Calu3 (cell line): ENCODE measurements around the gene CAVIN3. TPM values are rescaled to one million over a fixed set of nuclear protein-coding genes. Genes with fewer than 3 reads are reported as not detected.
A peak's percentile ranks its signal among the peaks of the same experiment; 100 is the strongest.

Source experiments
- Bru-seq: library from RNA; stranded (reverse); fragments of 400-500 nt; gene quantifications from one replicate; lab custom pipeline; 2021; lab: Mats Ljungman, UMichigan
- BruChase-seq, 2 experiments: library from RNA; stranded (reverse); fragments of 400-500 nt; gene quantifications; one replicate each; lab custom pipeline; 2021; lab: Mats Ljungman, UMichigan
- BruUV-seq: library from RNA; stranded (reverse); fragments of 400-500 nt; replicated peaks from 2 replicates; lab custom pipeline; 2021; lab: Mats Ljungman, UMichigan
- CTCF ChIA-PET: fragments of 300-600 bp; sonication (Branson Sonifier 250); formaldehyde crosslinking; loops from one replicate; lab custom pipeline; 2022; ENCODE audit warnings: antibody characterized with exemption; lab: Charles Lee
- DNase-seq: peaks from one replicate; pipeline ENCODE4 v3.0.0; 2022
- H3K27ac Mint-ChIP-seq: one replicate; pipeline ENCODE4 v1.8.0; 2022; ENCODE audit warnings: mixed read lengths; ENCODE audit not compliant: unreplicated experiment
- H3K27me3 Mint-ChIP-seq: one replicate; pipeline ENCODE4 v1.8.0; 2022; ENCODE audit warnings: mixed read lengths; ENCODE audit not compliant: unreplicated experiment
- H3K36me3 Mint-ChIP-seq: one replicate; pipeline ENCODE4 v1.8.0; 2022; ENCODE audit warnings: mild to moderate bottlenecking, moderate library complexity, mixed read lengths; ENCODE audit not compliant: insufficient read depth, unreplicated experiment
- H3K4me1 Mint-ChIP-seq: one replicate; pipeline ENCODE4 v1.8.0; 2022; ENCODE audit warnings: mild to moderate bottlenecking, low read depth, mixed read lengths; ENCODE audit not compliant: unreplicated experiment
- H3K4me3 Mint-ChIP-seq: one replicate; pipeline ENCODE4 v1.8.0; 2022; ENCODE audit warnings: mild to moderate bottlenecking, low read depth, moderate library complexity, mixed read lengths; ENCODE audit not compliant: unreplicated experiment
- H3K9me3 Mint-ChIP-seq: one replicate; pipeline ENCODE4 v1.8.0; 2022; ENCODE audit warnings: low read depth, mixed read lengths; ENCODE audit not compliant: unreplicated experiment
- intact Hi-C: fragments of 100-400 bp; cut with micrococcal nuclease; formaldehyde crosslinking; loops from one replicate; pipeline ENCODE4 v1.10.0; 2022; ENCODE audit not compliant: unreplicated experiment
- long read RNA-seq: library from polyadenylated mRNA; stranded (forward); transcript quantifications from one replicate; pipeline ENCODE4 v2.0.0, GENCODE V29; 2022
- total RNA-seq: library from RNA; stranded (reverse); gene quantifications from 2 replicates; pipeline ENCODE4 v1.2.3, GENCODE V29; 2022
- TF ChIP-seq, protein P1 (sequence below): fragments of 200-600 bp; IDR thresholded peaks from one replicate; pipeline ENCODE4 v1.8.0; 2022; ENCODE audit warnings: antibody characterized with exemption; ENCODE audit not compliant: unreplicated experiment

Gene CAVIN3, protein sequence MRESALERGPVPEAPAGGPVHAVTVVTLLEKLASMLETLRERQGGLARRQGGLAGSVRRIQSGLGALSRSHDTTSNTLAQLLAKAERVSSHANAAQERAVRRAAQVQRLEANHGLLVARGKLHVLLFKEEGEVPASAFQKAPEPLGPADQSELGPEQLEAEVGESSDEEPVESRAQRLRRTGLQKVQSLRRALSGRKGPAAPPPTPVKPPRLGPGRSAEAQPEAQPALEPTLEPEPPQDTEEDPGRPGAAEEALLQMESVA
- total RNA-seq: 19.5 and 26.4 TPM in 2 replicates
- percentile 41 among the genes with signal in this experiment for Bru-seq, nascent RNA
- percentile 66 among the genes with signal in this experiment for BruChase-seq, experiment 1, labeled RNA remaining after a 6-hour chase
- percentile 62 among the genes with signal in this experiment for BruChase-seq, experiment 2, labeled RNA remaining after a 2-hour chase
- long read RNA-seq, transcript CAVIN3-201 (2 exons, 1,174 nt): major isoform, 83 of 96 reads
- long read RNA-seq, partial matches to known transcripts: 0 of 96 reads
- long read RNA-seq, other reads (novel, unspliced or antisense): 9 of 96 reads

DNA sequence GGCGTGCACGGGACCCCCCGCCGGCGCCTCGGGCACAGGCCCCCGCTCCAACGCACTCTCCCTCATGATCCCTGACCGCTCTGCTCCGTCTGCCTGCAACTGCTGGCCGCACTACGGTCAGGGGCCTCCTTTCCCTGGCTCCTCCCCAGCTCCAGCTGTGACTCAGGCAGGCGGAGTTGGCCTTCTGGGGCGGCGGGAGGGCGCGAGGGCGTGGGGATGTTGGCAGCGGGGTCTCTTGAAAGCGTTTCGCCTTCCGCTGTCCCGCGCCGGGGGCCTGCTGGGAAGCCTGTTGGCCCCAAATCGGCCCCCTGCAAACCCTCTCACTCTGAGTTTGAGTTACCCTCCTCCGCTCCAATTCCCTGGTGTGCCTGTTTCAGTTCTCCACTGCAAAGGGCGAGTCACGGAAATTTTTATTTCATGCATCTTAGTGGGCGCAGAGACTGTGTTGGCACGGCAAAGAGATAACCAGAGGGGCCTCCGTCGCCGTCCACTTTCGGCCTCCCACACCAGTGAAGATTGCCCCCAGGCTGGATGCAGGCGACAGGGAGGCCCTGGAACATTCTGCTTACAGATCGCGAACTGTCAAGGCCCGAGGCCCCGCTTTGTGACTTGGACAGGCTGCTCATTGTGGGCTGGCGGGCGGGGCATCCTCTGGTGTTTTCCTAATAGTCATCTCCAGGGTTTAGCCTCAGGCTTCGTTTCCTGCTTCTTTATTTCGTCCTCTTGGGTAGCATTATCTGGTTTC is at the start of gene CAVIN3:
Gene CAVIN3, minus strand, starts transcription at position 91 of the 745 bp plus-strand sequence. Its CDS starts 25 bp downstream, at position 66.
- TF ChIP-seq, protein P1, sequence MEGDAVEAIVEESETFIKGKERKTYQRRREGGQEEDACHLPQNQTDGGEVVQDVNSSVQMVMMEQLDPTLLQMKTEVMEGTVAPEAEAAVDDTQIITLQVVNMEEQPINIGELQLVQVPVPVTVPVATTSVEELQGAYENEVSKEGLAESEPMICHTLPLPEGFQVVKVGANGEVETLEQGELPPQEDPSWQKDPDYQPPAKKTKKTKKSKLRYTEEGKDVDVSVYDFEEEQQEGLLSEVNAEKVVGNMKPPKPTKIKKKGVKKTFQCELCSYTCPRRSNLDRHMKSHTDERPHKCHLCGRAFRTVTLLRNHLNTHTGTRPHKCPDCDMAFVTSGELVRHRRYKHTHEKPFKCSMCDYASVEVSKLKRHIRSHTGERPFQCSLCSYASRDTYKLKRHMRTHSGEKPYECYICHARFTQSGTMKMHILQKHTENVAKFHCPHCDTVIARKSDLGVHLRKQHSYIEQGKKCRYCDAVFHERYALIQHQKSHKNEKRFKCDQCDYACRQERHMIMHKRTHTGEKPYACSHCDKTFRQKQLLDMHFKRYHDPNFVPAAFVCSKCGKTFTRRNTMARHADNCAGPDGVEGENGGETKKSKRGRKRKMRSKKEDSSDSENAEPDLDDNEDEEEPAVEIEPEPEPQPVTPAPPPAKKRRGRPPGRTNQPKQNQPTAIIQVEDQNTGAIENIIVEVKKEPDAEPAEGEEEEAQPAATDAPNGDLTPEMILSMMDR: no peak
- H3K4me3 Mint-ChIP-seq: peak within 1 kb of the TSS; percentile 80
- peaks cover 37% of the 10 kb centered on the region for H3K36me3 Mint-ChIP-seq
- BruUV-seq: no TSS peak
- intact Hi-C loops: loop anchor here (2.0 kb wide), 1 partner anchor 86 kb away; the partner anchor contains the start of gene FHIP1B
- H3K9me3 Mint-ChIP-seq: no peaks in the 10 kb centered on the region
- H3K27me3 Mint-ChIP-seq: no peaks in the 10 kb centered on the region
- peak within 1 kb of the TSS; percentile 93 for H3K27ac Mint-ChIP-seq
- H3K4me1 Mint-ChIP-seq: peaks cover 36% of the 10 kb centered on the region
- peak; percentile 77 for DNase-seq
- CTCF ChIA-PET: interaction anchor here (0.6 to 1.5 kb wide), 3 partner anchors 22 to 156 kb away, joined by 3 to 5 read pairs (median 4); no protein-coding TSS in a partner anchor

GRCh38 chr11:6365659-6366058 is 45.4 kb upstream of the CAVIN3 start:
- peak; percentile 63 for DNase-seq
- CTCF ChIA-PET: interaction anchor here (1.1 to 1.2 kb wide), 2 partner anchors 12 to 14 kb away, joined by 3 to 5 read pairs; no protein-coding TSS in a partner anchor
- Mint-ChIP-seq H3K27me3 (no peaks in the 10 kb centered on the region), H3K27ac (no peak overlapping the region), H3K9me3 (no peaks in the 10 kb centered on the region), H3K4me3 (no peak overlapping the region), H3K4me1 (no peaks in the 10 kb centered on the region), H3K36me3 (no peaks in the 10 kb centered on the region)
- intact Hi-C loops: no loop called here
- BruUV-seq: no TSS peak
- TF ChIP-seq, protein P1: no peak

DNA sequence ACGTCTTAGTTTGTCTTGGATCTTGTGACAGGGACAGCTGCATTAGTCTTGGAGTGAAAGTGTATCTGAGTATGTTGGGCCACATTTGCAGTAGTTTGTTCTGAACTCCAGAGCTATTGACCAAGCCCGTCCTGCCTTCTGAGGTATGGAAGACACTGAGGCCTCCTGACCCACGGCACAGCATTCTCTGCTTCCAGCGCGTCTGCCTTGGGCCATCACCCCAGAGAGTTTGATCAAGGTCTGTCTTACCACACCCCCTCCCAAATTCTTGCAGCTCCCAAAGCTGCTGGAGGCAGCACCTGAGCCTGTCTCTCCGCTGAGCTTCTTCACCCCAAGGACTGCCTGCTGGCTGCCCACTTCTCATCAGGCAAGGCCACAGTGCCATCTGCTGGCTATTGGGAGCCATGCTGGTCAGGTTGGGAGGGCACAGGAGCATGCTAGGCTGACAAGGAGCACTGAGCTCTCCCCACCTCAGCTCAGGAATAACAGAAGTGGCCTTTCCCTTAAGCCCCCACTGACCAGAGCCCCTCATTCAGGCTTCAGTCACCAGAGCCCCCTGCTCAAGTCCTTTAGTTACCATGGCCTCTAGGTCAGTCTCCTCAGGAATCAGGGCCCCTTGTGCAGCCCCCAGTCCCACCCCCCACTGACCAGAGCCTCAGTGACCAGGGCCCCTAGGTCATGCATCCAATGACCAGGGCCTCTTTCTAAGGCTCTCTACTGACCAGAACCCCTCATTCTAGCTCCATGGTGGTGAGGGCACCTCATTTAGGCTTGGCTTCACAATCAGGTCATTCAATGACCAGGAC is 42.8 kb upstream of the CAVIN3 start:
- H3K27ac Mint-ChIP-seq: no peak overlapping the region
- no TSS peak for BruUV-seq
- H3K4me1 Mint-ChIP-seq: no peaks in the 10 kb centered on the region
- CTCF ChIA-PET: interaction anchor here (0.5 to 2.0 kb wide), 23 partner anchors 9 to 554 kb away, joined by 3 to 21 read pairs (median 4); partner anchors contain the start of gene FHIP1B
- TF ChIP-seq, protein P1: peak; percentile 57
- H3K4me3 Mint-ChIP-seq: no peak overlapping the region
- H3K9me3 Mint-ChIP-seq: no peaks in the 10 kb centered on the region
- intact Hi-C loops: loop anchor here (1.0 kb wide), 1 partner anchor 340 kb away; no protein-coding TSS in a partner anchor
- no peaks in the 10 kb centered on the region for H3K27me3 Mint-ChIP-seq
- DNase-seq: peak; percentile 81
- no peaks in the 10 kb centered on the region for H3K36me3 Mint-ChIP-seq
